SK-N-MC (cell line): ENCODE measurements around the gene ZSCAN20.

Experiments
- EZH2 ChIP-seq: fragments of 200-600 bp; sonication (generic); IDR thresholded peaks from one replicate; pipeline ENCODE4 v1.6.1; 2017; ENCODE audit warnings: antibody characterized with exemption
- FOXP2 ChIP-seq: optimal IDR thresholded peaks from 2 replicates; pipeline ENCODE3; 2011; ENCODE audit warnings: mild to moderate bottlenecking, moderate library complexity; ENCODE audit not compliant: insufficient read depth; ENCODE audit errors: extremely low read length, control extremely low read depth
- POLR2AphosphoS5 ChIP-seq: IDR thresholded peaks from 2 replicates; pipeline ENCODE4 v1.6.1; 2012; ENCODE audit warnings: mild to moderate bottlenecking, low read depth, low read length, borderline replicate concordance

DNA sequence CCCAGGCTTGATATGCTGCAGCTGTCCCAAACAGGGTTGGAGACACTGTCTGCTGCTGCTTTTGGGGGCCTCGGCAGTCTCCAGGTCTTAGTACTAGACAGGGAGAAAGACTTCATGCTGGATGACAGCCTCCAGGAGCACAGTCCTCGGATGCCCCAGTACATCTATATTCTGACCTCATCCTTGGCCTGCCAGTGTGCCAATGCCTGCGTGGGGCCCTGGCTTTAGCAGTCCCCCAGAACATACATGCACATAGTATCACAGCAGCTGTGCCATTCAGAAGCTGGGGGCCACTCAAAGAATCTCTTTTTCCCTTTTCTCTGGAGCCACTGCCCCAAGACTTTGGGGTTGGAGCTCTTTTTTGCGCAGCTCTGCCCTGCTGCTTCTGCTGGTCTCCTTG lies 4.4 kb upstream of the ZSCAN20 start:
- TF ChIP-seq EZH2 (no peak), POLR2AphosphoS5 (no peak), FOXP2 (no peak)
